ENCODE measurements around the gene CPNE9.

CPNE9 gene

GRCh38 chr3:9779075-9779593, 75.5 kb downstream of the CPNE9 start:
- Histone ChIP-seq H3K27ac (replicated peaks) (peak overlapping the region; percentile 96), H3K4me3 (replicated peaks; ENCODE audit: insufficient read depth, low read length) (no peak overlapping the region), H3K27me3 (ENCODE audit: insufficient read depth, poor library complexity, severe bottlenecking) (no peaks in the 10 kb centered on the region)
- DNase-seq (ENCODE audit: low read depth in 1 of 2, low spot score in 1 of 2): peak in 1 of 2 experiments; percentile 74
- TF ChIP-seq CTCF (IDR thresholded peaks at IDR 0.05; ENCODE audit: insufficient read depth, low read length) (no peak), SPI1 (IDR thresholded peaks at IDR 0.05; ENCODE audit: borderline replicate concordance, low read depth) (peak; percentile 60; the same call in 1 of the 2 replicates)
